OCI-LY7 (cell line): ENCODE results near the gene UQCR10. TPM values are rescaled to one million over a fixed set of nuclear protein-coding genes. Genes with fewer than 3 reads are reported as not detected.

ENCODE experiments used
- BruUV-seq: library from RNA; stranded (reverse); fragments of 400-500 nt; replicated peaks from 2 replicates; lab custom pipeline; 2021; lab: Mats Ljungman, UMichigan
- CTCF ChIA-PET: fragments of 300-600 bp; sonication (Branson Sonifier 250); formaldehyde crosslinking; loops from one replicate; lab custom pipeline; 2022; ENCODE audit warnings: antibody characterized with exemption; ENCODE audit not compliant: unreplicated experiment; lab: Charles Lee
- POLR2A ChIA-PET: fragments of 300-600 bp; sonication (Branson Sonifier 250); formaldehyde crosslinking; loops from one replicate; lab custom pipeline; 2022; ENCODE audit warnings: antibody characterized with exemption; lab: Charles Lee
- DNase-seq: peaks from one replicate; pipeline ENCODE4 v3.0.0-alpha.2; 2015; ENCODE audit warnings: low spot score
- H2AFZ ChIP-seq: fragments of 200-600 bp; sonication (generic), shearing (Covaris generic); 2 replicates; pipeline ENCODE4 v1.6.1; 2014; ENCODE audit warnings: mild to moderate bottlenecking, antibody characterized with exemption, low read length, moderate library complexity
- H3K27ac ChIP-seq: fragments of 200-600 bp; sonication (generic); 2 replicates; pipeline ENCODE4 v1.5.1; 2014; ENCODE audit warnings: mixed run types, low read depth, mild to moderate bottlenecking, moderate library complexity, low read length, inconsistent platforms; ENCODE audit not compliant: poor library complexity, severe bottlenecking
- H3K36me3 ChIP-seq: fragments of 200-600 bp; sonication (generic); 2 replicates; pipeline ENCODE4 v1.6.1; 2014; ENCODE audit warnings: mild to moderate bottlenecking, antibody characterized with exemption, low read length, moderate library complexity, mixed read lengths; ENCODE audit not compliant: insufficient read depth
- H3K4me1 ChIP-seq: fragments of 200-600 bp; sonication (generic); 2 replicates; pipeline ENCODE4 v1.5.1; 2014; ENCODE audit warnings: mild to moderate bottlenecking, low read length; ENCODE audit not compliant: insufficient read depth, poor library complexity, severe bottlenecking
- H3K4me2 ChIP-seq: fragments of 200-600 bp; sonication (generic); 2 replicates; pipeline ENCODE4 v1.6.1; 2014; ENCODE audit warnings: mild to moderate bottlenecking, low read length
- H3K4me3 ChIP-seq: fragments of 200-600 bp; sonication (generic); 2 replicates; pipeline ENCODE4 v1.5.1; 2014; ENCODE audit warnings: mild to moderate bottlenecking, low read depth, low read length; ENCODE audit not compliant: poor library complexity, severe bottlenecking
- H3K79me2 ChIP-seq: fragments of 200-600 bp; sonication (generic); 2 replicates; pipeline ENCODE4 v1.6.1; 2016; ENCODE audit warnings: low read depth, mild to moderate bottlenecking, low read length, moderate library complexity, mixed read lengths; ENCODE audit not compliant: insufficient read depth
- H3K9me2 ChIP-seq: fragments of 200-600 bp; sonication (generic); 2 replicates; pipeline ENCODE4 v1.6.1; 2016; ENCODE audit warnings: mild to moderate bottlenecking, low read length, mixed read lengths; ENCODE audit not compliant: insufficient read depth
- H3K9me3 ChIP-seq: fragments of 200-600 bp; sonication (generic); 2 replicates; pipeline ENCODE4 v1.6.1; 2014; ENCODE audit warnings: mild to moderate bottlenecking, mixed run types, low read length, mixed read lengths
- H4K20me1 ChIP-seq: fragments of 200-600 bp; sonication (generic); 2 replicates; pipeline ENCODE4 v1.6.1; 2014; ENCODE audit warnings: mild to moderate bottlenecking, antibody characterized with exemption, low read length, moderate library complexity, mixed read lengths; ENCODE audit not compliant: insufficient read depth
- CTCF ChIP-seq: fragments of 200-600 bp; sonication (generic); conservative IDR thresholded peaks from 2 replicates; pipeline ENCODE4 v1.5.1; 2014; ENCODE audit warnings: mild to moderate bottlenecking, antibody characterized with exemption, low read length, moderate library complexity, mixed read lengths
- EZH2phosphoT487 ChIP-seq: fragments of 200-600 bp; sonication (generic); IDR thresholded peaks from 2 replicates; pipeline ENCODE4 v1.6.1; 2018; ENCODE audit warnings: low read depth, borderline replicate concordance, mild to moderate bottlenecking, mixed run types, antibody characterized with exemption, low read length, moderate library complexity, mixed read lengths
- intact Hi-C: fragments of 100-400 bp; cut with micrococcal nuclease; formaldehyde crosslinking; loops from one replicate; pipeline ENCODE4 v1.10.0; 2022; ENCODE audit not compliant: unreplicated experiment
- total RNA-seq, 2 experiments: library from RNA; depleted of rRNA in 1 of 2; stranded (reverse); fragments of >200 nt in 1 of 2; shearing (Covaris generic) in 1 of 2; gene quantifications; 2 replicates each; pipeline ENCODE4 v1.2.3, GENCODE V29; 2014 to 2022

UQCR10 gene
- total RNA-seq, 2 experiments from 2014 or later: 104 to 108 TPM

DNA sequence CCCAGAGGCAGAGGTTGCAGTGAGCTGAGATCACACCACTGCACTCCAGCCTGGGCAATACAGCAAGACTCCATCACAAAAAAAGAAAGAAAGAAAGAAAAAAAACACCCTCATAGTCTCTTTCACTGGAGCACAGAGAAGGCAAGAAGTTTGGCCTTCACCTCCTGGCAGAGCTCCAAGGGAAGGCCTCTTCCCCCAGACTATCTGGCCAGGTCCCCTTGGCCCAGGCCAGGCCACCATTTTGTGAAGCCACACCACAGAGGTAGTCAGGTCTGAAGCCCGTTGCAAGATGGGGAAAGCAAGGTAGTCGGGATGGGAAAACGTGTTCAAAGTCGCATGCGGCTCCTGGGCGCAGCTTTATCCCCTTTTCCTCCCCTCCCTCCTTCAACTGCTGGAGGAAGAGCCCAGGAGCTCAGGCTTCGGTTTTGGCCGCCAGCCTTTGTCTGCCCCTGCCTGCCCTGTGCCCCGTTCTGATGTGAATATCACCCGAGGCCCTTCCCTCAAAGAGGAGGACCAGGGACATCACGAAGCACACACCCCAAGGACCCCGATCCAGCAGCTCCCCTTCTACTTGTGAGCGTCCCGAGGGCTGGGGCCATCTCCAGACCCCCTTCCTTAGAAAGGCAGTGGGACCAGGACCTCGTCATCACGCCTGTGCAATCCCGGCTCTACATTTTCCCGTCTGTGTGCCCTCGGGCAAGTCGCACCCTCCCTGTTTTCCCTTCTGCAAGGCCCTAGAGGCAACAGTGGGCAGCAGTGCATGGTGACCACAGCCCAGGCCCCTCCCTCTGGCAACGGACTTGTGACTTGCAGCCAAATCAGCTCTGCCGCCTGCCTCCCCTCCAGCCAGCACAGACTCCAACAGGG is 29.7 kb upstream of the UQCR10 start:
- TF ChIP-seq CTCF: no peak
- no peak for TF ChIP-seq EZH2phosphoT487
- Histone ChIP-seq H2AFZ (no peak overlapping the region), H3K36me3 (no peaks in the 10 kb centered on the region), H3K27ac (no peak overlapping the region), H3K4me3 (no peak overlapping the region), H3K4me2 (no peak overlapping the region), H3K9me2 (no peaks in the 10 kb centered on the region), H3K4me1 (no peaks in the 10 kb centered on the region), H4K20me1 (no peaks in the 10 kb centered on the region), H3K9me3 (no peaks in the 10 kb centered on the region), H3K79me2 (no peaks in the 10 kb centered on the region)
- BruUV-seq: no TSS peak
- intact Hi-C loops: no loop called here
- ChIA-PET CTCF (no interaction called here), POLR2A (no interaction called here)
- DNase-seq: no peak

DNA sequence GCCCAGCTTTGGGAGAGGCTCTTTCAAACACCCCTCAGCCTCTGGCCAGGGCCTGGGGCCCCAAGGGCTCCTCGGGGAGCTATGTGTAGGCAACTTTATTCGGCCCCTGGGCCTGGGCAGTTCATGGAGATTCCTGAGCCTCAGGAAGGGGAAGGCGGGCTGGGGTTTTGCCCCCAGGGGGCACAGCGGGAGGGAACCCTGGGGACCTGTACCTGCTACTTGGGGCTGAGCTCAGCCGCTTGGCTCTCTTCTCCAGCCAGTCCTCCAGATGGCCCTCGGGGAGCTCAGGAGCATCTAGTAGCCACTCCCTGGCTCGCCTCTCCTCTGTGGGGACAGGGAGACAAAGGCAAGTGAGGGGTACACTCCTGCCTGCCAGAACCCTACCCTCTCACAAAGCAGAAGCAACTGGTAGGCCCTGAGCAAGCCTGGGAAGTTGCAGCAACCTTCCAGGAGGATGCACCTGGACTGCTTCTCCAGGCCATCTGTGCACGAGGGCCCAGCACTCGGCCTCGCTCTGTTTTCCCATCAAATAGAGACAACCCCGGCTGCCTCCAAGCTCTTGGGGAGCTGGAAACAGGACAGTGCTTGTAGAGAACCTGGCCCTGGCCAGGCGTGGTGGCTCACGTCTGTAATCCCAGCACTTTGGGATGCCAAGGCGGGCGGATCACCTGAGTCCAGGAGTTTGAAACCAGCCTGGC is 28.9 kb upstream of the UQCR10 start:
- CTCF ChIA-PET: no interaction called here
- BruUV-seq: no TSS peak
- no peak overlapping the region for H3K27ac ChIP-seq
- H3K9me2 ChIP-seq: no peaks in the 10 kb centered on the region
- no peaks in the 10 kb centered on the region for H3K36me3 ChIP-seq
- POLR2A ChIA-PET: no interaction called here
- TF ChIP-seq CTCF (no peak), EZH2phosphoT487 (no peak)
- H3K4me2 ChIP-seq: no peak overlapping the region
- DNase-seq: no peak
- intact Hi-C loops: no loop called here
- no peaks in the 10 kb centered on the region for H4K20me1 ChIP-seq
- H2AFZ ChIP-seq: no peak overlapping the region
- no peaks in the 10 kb centered on the region for H3K79me2 ChIP-seq
- H3K4me3 ChIP-seq: no peak overlapping the region
- no peaks in the 10 kb centered on the region for H3K4me1 ChIP-seq
- H3K9me3 ChIP-seq: no peaks in the 10 kb centered on the region
